ENCODE measurements around the gene CELF1. TPM values are rescaled to one million over a fixed set of nuclear protein-coding genes. Genes with fewer than 3 reads are reported as not detected.
A peak's percentile ranks its signal among the peaks of the same experiment; 100 is the strongest.

CELF1 gene
- total RNA-seq, 6 experiments from 2014 or later: 66.3 to 86.5 (median 71.7) TPM

DNA sequence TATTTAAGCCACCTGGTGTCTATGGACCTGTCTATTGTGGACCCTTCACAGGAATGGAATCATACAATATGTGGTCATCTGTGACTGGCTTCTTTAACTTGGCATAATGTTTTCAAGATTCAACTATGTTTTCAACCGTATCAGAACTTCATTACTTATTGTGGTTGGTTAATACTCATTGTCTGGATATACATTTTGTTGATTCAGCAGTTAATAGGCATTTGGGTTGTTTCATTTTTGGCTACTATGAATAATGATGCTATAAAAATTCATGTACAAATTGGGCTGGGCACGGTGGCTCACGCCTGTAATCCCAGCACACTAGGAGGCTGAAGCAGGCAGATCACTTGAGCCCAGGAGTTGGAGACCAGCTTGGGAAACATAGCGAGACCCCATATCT is 101.5 kb downstream of the CELF1 start:
- 88% methylated on average over 4 of the region's 4 CpGs for WGBS (ENCODE audit: insufficient coverage, low coverage, low lambda C conversion rate, missing lambda C conversion rate)
- no peaks in the 10 kb centered on the region for H3K9me3 ChIP-seq
- no peak overlapping the region for H3K27ac ChIP-seq
- peaks cover 0 to 12% (median 3%) of the 10 kb centered on the region in 4 donors for H3K4me1 ChIP-seq
- no peak overlapping the region for H3K4me3 ChIP-seq
- intact Hi-C loops (cut with DNase I): loop anchor here in 1 of 2 donors (5.0 kb wide), 1 partner anchor 74 kb away; the partner anchor contains the start of gene SPI1
- ATAC-seq: no peak
- DNase-seq: no peak
- H3K27me3 ChIP-seq: no peaks in the 10 kb centered on the region
- no peak for TF ChIP-seq POLR2A (IDR thresholded peaks at IDR 0.05)
- no peaks in the 10 kb centered on the region for H3K36me3 ChIP-seq

DNA sequence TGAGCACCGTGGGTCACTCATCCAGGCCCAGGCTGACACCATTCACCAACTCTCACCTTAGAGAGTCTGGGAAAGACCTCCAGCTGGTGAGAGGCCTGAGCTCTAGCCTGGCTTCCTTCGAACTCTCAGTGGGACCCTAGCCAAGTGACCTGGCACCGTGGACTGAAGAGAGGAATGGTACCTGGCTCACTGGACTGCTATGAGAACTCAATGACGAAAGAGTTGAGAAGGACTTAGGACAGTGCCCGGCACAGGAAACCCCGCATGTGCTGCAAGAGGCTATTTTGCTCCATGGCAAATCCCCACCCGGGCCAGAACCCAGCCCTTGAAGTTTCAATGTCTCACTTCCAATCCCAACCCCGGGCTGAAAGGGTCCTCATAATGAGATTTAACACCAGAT is 103.4 kb downstream of the CELF1 start:
- peak; percentile 50 to 81 (median 56) for ATAC-seq
- H3K27me3 ChIP-seq: no peaks in the 10 kb centered on the region
- WGBS (ENCODE audit: insufficient coverage, low coverage, low lambda C conversion rate, missing lambda C conversion rate): 13% methylated on average over 3 of the region's 8 CpGs
- intact Hi-C loops (cut with DNase I): no loop called here
- no peaks in the 10 kb centered on the region for H3K9me3 ChIP-seq
- no peak overlapping the region for H3K4me3 ChIP-seq
- H3K36me3 ChIP-seq: no peaks in the 10 kb centered on the region
- H3K27ac ChIP-seq: peak overlapping the region in 2 of 3 donors; percentile 19 to 51
- DNase-seq: peak; percentile 33 to 83 (median 83)
- no peak for TF ChIP-seq POLR2A (IDR thresholded peaks at IDR 0.05)
- TF ChIP-seq, protein P1, sequence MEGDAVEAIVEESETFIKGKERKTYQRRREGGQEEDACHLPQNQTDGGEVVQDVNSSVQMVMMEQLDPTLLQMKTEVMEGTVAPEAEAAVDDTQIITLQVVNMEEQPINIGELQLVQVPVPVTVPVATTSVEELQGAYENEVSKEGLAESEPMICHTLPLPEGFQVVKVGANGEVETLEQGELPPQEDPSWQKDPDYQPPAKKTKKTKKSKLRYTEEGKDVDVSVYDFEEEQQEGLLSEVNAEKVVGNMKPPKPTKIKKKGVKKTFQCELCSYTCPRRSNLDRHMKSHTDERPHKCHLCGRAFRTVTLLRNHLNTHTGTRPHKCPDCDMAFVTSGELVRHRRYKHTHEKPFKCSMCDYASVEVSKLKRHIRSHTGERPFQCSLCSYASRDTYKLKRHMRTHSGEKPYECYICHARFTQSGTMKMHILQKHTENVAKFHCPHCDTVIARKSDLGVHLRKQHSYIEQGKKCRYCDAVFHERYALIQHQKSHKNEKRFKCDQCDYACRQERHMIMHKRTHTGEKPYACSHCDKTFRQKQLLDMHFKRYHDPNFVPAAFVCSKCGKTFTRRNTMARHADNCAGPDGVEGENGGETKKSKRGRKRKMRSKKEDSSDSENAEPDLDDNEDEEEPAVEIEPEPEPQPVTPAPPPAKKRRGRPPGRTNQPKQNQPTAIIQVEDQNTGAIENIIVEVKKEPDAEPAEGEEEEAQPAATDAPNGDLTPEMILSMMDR (IDR thresholded peaks at IDR 0.05): no peak
- peaks cover 0 to 12% (median 3%) of the 10 kb centered on the region in 4 donors for H3K4me1 ChIP-seq

DNA sequence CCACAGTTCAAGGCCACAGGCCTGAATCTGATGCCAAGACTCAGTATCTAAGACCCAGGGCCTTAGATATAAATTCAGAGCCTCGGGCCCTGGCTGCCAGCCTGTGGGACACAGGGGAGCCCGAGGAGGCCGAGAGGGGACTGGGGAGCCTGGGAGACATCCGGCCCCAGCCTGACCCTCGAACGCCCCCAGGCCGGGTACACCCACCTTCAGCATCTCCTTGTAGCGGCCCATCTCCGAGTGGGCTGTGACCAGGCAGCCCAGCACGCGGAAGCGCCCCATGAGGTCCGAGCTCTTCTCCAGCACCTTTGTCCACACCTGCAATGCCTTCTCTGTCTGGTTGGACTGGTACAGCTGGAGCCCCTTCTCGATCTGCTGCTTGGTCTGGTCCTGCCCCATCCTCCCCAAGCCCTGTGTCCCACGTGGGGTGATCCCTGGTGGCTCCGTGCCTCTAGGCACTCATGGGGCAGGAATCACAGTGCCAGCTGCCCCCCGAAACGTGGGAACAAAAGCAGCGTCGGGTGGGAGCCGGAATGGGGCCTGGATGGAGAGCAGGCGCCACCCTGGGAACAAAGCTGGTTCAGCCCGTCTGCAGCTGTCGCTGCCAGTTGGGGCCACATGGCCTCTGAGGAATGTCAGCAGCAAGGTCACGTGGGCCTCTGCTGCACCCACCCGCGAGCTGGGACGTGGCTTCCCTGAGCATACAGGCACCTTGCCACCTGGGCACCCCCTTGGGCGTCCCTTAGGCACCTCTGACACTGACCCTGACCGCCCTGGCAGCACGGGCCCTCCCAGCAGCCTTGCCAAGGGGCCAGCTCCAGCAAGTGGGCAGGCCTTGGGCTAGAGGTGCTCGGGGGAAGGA is 104.1 kb downstream of the CELF1 start, which contains the start of gene RAPSN:
RAPSN (minus strand) TSS at position 571 of the 862 bp plus-strand sequence; CDS start at position 399, 172 bp downstream.
- H3K27ac ChIP-seq: peak within 1 kb of the TSS in 2 of 3 donors; percentile 19 to 51
- H3K36me3 ChIP-seq: no peaks in the 10 kb centered on the region
- no peak for DNase-seq
- H3K9me3 ChIP-seq: no peaks in the 10 kb centered on the region
- H3K27me3 ChIP-seq: no peaks in the 10 kb centered on the region
- peak in 3 of 4 donors; percentile 12 to 47 (median 16) for ATAC-seq
- WGBS (ENCODE audit: insufficient coverage, low coverage, low lambda C conversion rate, missing lambda C conversion rate): 60% methylated on average over 1 of the region's 32 CpGs
- H3K4me3 ChIP-seq: no peak within 1 kb of the TSS
- intact Hi-C loops (cut with DNase I): no loop called here
- TF ChIP-seq POLR2A (IDR thresholded peaks at IDR 0.05): no peak
- TF ChIP-seq, protein P1 (IDR thresholded peaks at IDR 0.05): no peak
- peaks cover 0 to 18% (median 3%) of the 10 kb centered on the region in 4 donors for H3K4me1 ChIP-seq

- DNase-seq: no peak
- no peaks in the 10 kb centered on the region for H3K27me3 ChIP-seq
- H3K4me3 ChIP-seq: no peak overlapping the region
- H3K36me3 ChIP-seq: no peaks in the 10 kb centered on the region
- peaks cover 0 to 18% (median 3%) of the 10 kb centered on the region in 4 donors for H3K4me1 ChIP-seq
- H3K9me3 ChIP-seq: no peaks in the 10 kb centered on the region
- no CpG with 5 or more reads among the region's 12 CpGs for WGBS (ENCODE audit: insufficient coverage, low coverage, low lambda C conversion rate, missing lambda C conversion rate)
- peak in 1 of 4 donors; percentile 8 for ATAC-seq
- TF ChIP-seq, protein P1 (IDR thresholded peaks at IDR 0.05): no peak
- TF ChIP-seq POLR2A (IDR thresholded peaks at IDR 0.05): no peak
- intact Hi-C loops (cut with DNase I): no loop called here
- no peak overlapping the region for H3K27ac ChIP-seq
Measured at GRCh38 chr11:47447906-47448305, 105.0 kb downstream of the CELF1 start.

DNA sequence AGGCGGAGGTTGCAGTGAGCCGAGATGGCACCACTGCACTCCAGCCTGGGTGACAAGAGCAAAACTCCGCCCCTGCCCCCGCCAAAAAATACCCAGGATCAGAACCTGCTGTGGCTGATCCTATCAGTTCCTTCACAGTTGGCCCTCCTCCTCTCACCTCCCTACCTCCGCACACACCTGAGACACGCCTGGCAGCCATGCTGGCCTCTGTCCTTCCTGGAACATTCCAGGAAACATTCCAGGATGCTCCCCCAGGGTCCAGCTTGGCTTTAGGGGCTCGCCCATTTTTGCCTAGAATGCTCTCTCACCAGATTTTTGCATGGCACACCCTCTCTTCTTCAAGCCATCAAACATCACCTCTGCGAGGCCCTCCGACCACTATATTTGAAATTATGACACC is 106.1 kb downstream of the CELF1 start:
- H3K36me3 ChIP-seq: no peaks in the 10 kb centered on the region
- no peak for ATAC-seq
- no peak overlapping the region for H3K27ac ChIP-seq
- no peak overlapping the region for H3K4me3 ChIP-seq
- H3K9me3 ChIP-seq: no peaks in the 10 kb centered on the region
- TF ChIP-seq, protein P1 (IDR thresholded peaks at IDR 0.05): no peak
- no peak for TF ChIP-seq POLR2A (IDR thresholded peaks at IDR 0.05)
- DNase-seq: no peak
- no peaks in the 10 kb centered on the region for H3K27me3 ChIP-seq
- H3K4me1 ChIP-seq: peaks cover 0 to 18% (median 3%) of the 10 kb centered on the region in 4 donors
- WGBS (ENCODE audit: insufficient coverage, low coverage, low lambda C conversion rate, missing lambda C conversion rate): 93% methylated on average over 3 of the region's 9 CpGs
- intact Hi-C loops (cut with DNase I): no loop called here
